NB4 (cell line): Measurements from ENCODE around the gene GAL3ST2.

Experiments
- DNase-seq: peaks from one replicate; pipeline ENCODE4 v3.0.0; 2010; ENCODE audit warnings: low read depth
- H3K4me3 ChIP-seq: one replicate; pipeline ENCODE4 v1.5.1; 2011; ENCODE audit warnings: mild to moderate bottlenecking, low read depth, low read length, moderate library complexity
- MYC ChIP-seq: IDR thresholded peaks from 2 replicates; pipeline ENCODE4 v1.6.1; 2011; ENCODE audit warnings: low read depth, low read length
- POLR2A ChIP-seq: IDR thresholded peaks from 2 replicates; pipeline ENCODE4 v1.6.1; 2011; ENCODE audit warnings: mild to moderate bottlenecking; ENCODE audit not compliant: insufficient read length; ENCODE audit errors: extremely low read depth
- TF ChIP-seq, protein P1 (sequence below): IDR thresholded peaks from 2 replicates; pipeline ENCODE4 v1.6.1; 2011; ENCODE audit warnings: low read depth, low read length
- TF ChIP-seq, protein P2 (sequence below): IDR thresholded peaks from one replicate; pipeline ENCODE4 v1.5.1; 2012; ENCODE audit warnings: low read depth, low read length

GAL3ST2 gene

DNA sequence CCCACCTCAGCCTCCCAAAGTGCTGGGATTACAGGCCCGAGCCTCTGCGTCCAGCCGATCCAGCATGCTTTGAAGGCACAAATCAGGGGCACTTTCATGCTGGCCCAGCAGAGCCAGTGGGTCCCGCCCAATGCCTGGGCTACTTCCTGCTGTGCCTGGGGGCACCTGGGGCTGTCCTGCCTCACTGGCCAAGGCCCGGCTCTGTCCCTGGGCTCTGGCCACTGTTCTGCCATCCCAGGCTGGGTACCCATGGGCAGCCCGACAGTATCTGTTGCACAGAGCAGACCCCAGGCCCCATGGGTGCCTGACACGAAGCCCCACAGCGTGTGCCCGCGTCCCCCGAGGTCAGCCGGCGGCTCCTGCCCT is 6.8 kb upstream of the GAL3ST2 start:
- DNase-seq: no peak
- no peak for TF ChIP-seq MYC
- no peak for TF ChIP-seq POLR2A
- TF ChIP-seq, protein P1, sequence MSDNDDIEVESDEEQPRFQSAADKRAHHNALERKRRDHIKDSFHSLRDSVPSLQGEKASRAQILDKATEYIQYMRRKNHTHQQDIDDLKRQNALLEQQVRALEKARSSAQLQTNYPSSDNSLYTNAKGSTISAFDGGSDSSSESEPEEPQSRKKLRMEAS: no peak
- TF ChIP-seq, protein P2, sequence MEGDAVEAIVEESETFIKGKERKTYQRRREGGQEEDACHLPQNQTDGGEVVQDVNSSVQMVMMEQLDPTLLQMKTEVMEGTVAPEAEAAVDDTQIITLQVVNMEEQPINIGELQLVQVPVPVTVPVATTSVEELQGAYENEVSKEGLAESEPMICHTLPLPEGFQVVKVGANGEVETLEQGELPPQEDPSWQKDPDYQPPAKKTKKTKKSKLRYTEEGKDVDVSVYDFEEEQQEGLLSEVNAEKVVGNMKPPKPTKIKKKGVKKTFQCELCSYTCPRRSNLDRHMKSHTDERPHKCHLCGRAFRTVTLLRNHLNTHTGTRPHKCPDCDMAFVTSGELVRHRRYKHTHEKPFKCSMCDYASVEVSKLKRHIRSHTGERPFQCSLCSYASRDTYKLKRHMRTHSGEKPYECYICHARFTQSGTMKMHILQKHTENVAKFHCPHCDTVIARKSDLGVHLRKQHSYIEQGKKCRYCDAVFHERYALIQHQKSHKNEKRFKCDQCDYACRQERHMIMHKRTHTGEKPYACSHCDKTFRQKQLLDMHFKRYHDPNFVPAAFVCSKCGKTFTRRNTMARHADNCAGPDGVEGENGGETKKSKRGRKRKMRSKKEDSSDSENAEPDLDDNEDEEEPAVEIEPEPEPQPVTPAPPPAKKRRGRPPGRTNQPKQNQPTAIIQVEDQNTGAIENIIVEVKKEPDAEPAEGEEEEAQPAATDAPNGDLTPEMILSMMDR: no peak

DNA sequence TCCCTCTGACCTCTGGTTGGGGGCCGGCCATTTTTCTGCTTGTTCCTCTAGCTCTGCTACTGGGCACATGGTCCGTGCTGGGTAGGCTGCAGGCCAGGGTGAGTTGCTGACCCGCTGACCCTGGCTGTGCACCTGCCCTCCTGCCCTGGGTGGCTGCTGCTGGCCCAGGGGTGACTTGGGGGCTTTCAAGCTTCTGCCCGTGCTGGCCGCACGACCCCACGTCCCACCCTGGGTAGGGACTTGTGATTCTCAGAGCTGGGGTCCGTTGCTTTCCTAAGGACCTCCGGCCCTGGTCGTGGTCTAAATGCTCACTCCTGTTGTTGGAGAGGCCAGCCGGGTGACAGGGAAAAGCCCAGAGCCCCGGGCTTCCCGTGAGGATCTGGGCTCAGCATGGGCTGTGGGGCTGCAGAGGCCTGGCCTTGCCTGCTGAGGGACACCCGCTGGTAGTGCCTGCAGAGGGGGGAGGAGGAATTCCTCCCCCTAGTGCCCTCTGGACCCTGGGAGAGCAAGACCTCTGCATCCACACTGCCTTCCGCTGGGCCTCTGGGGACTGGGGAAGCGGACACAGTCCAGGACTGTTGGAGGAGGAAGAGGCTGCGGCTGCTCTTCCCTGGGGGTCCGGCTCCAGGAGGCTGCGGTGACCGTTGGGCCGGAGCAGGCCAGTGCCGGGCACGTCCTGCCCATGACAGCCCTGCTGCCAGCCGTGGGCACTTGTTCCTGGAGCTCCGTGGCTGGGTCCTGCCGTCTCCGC is 6.3 kb upstream of the GAL3ST2 start:
- TF ChIP-seq POLR2A (no peak), MYC (no peak)
- TF ChIP-seq, protein P1: no peak
- TF ChIP-seq, protein P2: no peak
- no peak overlapping the region for H3K4me3 ChIP-seq
- DNase-seq: no peak

More for the DNA sequence above, 6.8 kb upstream of the GAL3ST2 start:
- no peak overlapping the region for H3K4me3 ChIP-seq

DNA sequence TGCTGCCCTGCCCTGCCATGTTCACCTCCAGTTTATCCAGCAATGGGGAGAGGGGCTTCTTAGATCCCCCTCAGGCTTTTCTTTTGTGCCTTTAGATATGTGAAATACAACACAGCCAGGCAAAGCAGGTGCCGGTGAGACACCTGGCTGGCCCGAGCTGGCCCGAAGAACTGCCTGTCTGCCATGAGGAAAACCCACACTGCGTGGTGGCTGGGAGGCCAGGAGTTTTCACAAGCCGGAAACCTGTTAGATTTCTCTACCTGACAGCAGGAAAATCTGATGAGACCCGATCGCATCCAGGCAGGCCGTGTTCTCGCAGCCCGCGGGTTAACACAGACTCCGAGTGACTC is 5.7 kb upstream of the GAL3ST2 start:
- DNase-seq: no peak
- no peak for TF ChIP-seq MYC
- no peak for TF ChIP-seq POLR2A
- TF ChIP-seq, protein P1: no peak
- TF ChIP-seq, protein P2: no peak
- H3K4me3 ChIP-seq: no peak overlapping the region

DNA sequence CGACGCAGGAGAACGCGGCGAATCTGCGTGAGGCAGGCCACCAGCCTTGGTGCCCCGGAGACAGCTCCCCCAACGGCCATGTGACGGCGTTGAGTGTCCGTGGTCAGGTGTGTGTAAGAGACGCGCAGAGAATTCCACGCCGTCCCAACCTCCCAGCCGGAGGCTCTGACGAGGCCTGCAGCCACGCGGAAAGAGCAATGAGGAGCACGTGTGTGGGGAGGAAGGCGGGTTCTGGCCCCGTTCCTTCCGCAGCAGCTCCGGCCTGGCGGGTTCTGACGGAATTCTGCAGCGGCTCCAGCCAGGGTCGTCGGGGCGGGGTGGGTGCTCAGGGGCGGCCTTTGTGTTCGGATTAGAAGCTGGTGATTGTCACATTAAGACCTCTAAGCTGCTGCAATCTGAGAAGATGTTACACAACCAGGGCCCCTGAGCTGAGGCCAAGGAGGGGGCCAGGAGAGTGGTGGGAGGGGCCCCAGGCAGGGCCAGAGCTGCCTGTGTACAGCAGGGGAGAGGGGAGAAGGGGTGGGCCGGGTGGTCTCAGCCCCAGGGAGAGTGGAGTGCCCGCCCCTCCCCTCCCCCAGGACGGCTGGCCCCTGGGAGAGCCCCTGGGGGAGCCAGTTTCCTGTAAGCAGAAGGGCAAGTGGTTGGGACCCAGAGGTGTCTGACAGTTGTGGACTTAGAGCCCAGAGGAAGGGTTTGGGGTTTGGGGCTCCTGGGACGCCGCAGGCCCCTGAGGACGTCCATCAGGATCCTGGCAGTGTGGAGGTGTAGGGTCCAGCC is 5.1 kb upstream of the GAL3ST2 start:
- no peak overlapping the region for H3K4me3 ChIP-seq
- TF ChIP-seq POLR2A (no peak), MYC (peak; percentile 73)
- TF ChIP-seq, protein P2: no peak
- TF ChIP-seq, protein P1: peak; percentile 88
- peak; percentile 91 for DNase-seq

DNA sequence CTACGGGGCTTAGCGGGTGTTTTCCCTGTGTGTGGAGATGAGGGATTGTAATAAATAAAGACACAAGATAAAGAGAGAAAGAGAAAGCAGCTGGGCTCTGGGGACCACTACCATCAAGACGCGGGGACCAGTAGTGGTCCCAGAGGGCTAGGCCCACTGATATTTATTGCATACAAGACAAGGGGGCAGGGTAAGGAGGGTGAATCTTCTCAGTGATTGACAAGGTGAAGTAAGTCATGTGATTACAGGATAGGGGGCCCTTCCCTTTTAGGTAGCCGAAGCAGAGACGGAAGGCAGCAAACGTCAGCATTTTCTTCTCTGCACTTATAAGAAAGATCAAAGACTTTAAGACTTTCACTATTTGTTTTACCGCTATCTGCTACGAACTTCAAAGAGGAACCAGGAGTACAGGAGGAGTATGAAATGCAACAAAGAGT is 4.5 kb upstream of the GAL3ST2 start:
- no peak for TF ChIP-seq POLR2A
- TF ChIP-seq, protein P2: no peak
- TF ChIP-seq, protein P1: no peak
- TF ChIP-seq MYC: no peak
- H3K4me3 ChIP-seq: no peak overlapping the region
- peak; percentile 76 for DNase-seq
